Measurements from ENCODE around the gene BEGAIN. TPM values are rescaled to one million over a fixed set of nuclear protein-coding genes. Genes with fewer than 3 reads are reported as not detected.
A peak's percentile ranks its signal among the peaks of the same experiment; 100 is the strongest.

The BEGAIN gene
- total and polyA plus RNA-seq, 10 donors: 1.8 to 10.0 (median 5.6) TPM

DNA sequence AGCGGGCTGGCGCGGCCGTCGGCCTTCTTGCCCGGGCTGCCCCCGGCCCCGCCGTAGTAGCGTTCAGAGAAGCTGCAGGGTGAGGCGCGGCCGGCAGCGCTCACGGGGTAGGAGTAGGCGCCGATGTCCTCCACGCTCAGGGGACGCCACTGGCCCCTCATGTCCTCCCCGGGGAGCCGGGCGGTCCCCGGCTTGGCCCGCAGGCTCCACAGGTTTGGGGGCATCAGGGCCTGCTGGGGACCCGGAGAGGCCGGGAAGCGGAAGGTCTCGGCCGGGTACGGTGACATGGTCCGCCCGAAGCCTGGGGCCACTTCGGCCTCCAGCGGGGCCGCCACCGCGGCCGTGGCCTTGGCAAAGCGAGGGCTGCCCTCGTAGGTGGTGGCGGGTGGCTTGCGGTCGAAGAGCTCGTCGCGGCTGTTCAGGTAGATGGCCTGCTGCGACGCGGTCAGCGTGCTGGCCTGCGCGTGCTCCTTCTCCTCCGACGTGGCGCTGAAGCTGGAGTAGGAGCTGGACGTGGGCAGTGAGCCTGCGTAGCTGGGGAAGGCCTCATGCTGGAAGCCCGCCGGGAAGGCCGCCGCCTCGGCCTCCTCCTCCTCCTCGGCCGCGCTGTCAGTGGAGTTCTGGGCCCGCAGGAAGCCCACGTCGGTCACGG lies 48.7 kb downstream of the BEGAIN start:
- no peak overlapping the region for H3K4me3 ChIP-seq
- intact Hi-C loops (cut with DNase I; ENCODE audit: low total_unique reads): no loop called here
- no peaks in the 10 kb centered on the region for H3K9me3 ChIP-seq
- no peak overlapping the region for H3K27ac ChIP-seq
- peaks cover 3 to 21% (median 10%) of the 10 kb centered on the region in 6 donors for H3K4me1 ChIP-seq
- WGBS, 5 donors: 95 to 98% (median 96%) methylated on average over 30 to 69 of the region's 69 CpGs
- peaks cover 0 to 30% (median 0%) of the 10 kb centered on the region in 6 donors for H3K36me3 ChIP-seq
- DNase-seq: peak; percentile 75
- TF ChIP-seq POLR2A (IDR thresholded peaks at IDR 0.05) (no peak), POLR2AphosphoS5 (IDR thresholded peaks at IDR 0.05) (no peak)
- H3K27me3 ChIP-seq (replicated peaks in 1 of 7): no peaks in the 10 kb centered on the region

DNA sequence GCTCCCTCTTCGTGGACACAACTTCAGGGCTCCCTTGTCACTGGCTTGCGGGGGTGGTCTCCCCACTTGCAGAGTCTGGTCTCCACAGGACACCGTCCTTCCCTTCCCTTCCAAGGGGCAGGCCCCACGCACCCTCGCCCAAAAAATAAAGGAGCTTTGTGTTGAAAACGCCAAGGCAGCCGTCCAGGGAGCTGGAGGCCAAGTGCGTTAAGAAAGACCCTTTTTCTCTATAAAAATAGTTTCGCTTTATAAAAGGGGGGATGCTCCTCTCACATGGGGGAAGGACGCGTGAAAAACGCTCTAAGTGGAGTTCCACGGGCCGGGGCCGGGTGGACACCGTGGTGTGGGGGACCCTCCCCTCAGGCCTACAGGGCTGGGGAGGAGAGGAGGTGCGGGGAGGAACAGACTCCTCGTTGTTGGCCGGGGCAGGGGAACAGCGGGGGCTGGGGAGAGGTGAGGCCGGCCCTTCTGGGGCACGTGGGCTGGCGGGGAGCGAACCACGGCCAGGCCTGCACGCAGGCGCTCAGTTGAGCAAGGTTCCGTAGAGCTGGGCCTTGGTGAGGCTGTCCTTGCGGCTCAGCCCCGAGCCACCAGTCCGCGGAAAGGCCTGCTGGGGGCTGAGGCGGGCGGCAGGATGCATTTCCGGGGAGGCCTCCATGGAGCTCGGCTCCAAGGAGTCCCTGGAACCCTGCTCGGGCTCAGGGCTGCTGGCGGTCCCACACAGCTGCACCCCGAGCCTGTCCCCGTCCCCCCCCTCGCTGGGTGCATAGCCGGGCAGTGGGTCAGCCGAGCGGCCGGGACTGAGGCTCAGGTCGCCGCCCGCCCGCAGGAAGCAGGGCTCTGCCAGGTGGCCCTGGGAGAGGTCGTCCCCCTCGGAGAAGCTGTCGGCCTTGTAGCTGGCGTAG lies 49.5 kb downstream of the BEGAIN start:
- TF ChIP-seq POLR2A (IDR thresholded peaks at IDR 0.05) (no peak), CTCF (IDR thresholded peaks at IDR 0.05 in 8 of 11, conservative IDR thresholded peaks at IDR 0.05 in 3 of 11) (no peak), POLR2AphosphoS5 (IDR thresholded peaks at IDR 0.05) (no peak)
- DNase-seq: peak; percentile 64
- Histone ChIP-seq H3K9me3 (no peaks in the 10 kb centered on the region), H3K27me3 (replicated peaks in 1 of 7) (no peaks in the 10 kb centered on the region), H3K4me1 (peaks cover 3 to 29% (median 18%) of the 10 kb centered on the region in 6 donors), H3K36me3 (peaks cover 0 to 28% (median 0%) of the 10 kb centered on the region in 6 donors), H3K27ac (no peak overlapping the region), H3K4me3 (no peak overlapping the region)
- 87 to 94% (median 92%) methylated on average over 33 to 53 of the region's 53 CpGs for WGBS, 5 donors
- intact Hi-C loops (cut with DNase I; ENCODE audit: low total_unique reads): no loop called here

DNA sequence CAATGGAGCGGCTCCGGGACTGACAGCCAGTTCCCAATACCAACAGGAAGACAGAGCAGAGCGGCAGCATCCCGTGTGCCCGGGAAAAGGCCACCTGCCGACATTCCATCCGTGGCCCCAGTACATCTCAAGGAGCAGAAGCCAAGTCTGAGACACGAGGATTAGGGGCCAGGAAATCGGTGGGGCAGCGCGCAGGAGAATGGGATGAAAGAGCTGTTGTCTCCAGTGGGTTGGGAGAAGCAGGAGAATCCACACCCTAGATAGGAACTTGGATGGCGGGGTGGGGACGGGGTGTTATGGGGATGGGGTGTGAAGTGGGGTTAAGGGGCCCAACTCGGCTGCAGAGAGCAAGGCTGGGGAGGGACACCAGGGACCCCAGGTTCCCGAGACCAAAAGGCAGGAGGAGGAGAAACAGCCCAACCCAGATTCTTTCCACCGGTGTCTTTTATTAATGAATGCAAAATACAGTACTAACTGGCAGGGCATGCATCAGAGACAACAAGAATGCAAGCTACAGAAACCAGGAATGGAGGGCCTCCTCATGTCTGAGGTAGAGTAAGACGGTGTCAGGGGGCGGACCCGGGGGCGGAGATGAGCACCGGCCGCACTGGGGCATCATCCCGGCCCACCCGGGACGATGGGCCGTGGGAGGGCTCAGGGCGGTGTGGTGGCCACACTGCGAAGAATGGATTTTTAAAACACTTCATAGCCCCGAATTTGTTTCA lies 50.3 kb downstream of the BEGAIN start:
- H3K4me1 ChIP-seq: peaks cover 3 to 37% (median 21%) of the 10 kb centered on the region in 6 donors
- TF ChIP-seq POLR2A (IDR thresholded peaks at IDR 0.05): no peak
- TF ChIP-seq CTCF (IDR thresholded peaks at IDR 0.05 in 8 of 11, conservative IDR thresholded peaks at IDR 0.05 in 3 of 11): no peak
- H3K4me3 ChIP-seq: no peak overlapping the region
- no peaks in the 10 kb centered on the region for H3K27me3 ChIP-seq (replicated peaks in 1 of 7)
- intact Hi-C loops (cut with DNase I; ENCODE audit: low total_unique reads): no loop called here
- H3K36me3 ChIP-seq: peaks cover 0 to 28% (median 0%) of the 10 kb centered on the region in 6 donors
- peak; percentile 41 for DNase-seq
- WGBS, 5 donors: 88 to 94% (median 93%) methylated on average over 29 of the region's 29 CpGs
- no peak overlapping the region for H3K27ac ChIP-seq
- H3K9me3 ChIP-seq: no peaks in the 10 kb centered on the region

DNA sequence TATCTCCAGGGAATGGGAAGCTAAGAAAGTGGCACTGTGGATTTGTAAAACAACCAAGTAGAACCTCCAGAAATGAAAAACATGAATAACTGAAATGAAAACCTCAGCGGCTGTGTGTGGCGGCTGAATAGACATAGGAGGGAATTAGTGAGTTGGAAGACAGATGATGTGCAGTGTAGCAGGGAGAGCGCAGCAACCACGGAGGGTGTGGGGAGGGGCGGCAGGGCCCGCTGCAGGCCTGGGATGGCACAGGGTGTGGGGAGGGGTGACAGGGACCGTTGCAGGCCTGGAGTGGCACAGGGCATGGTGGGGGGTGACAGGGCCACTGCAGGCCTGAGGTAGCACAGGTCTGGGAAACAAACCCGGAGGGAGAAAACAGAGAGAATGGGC lies 51.1 kb downstream of the BEGAIN start:
- no peak for TF ChIP-seq POLR2AphosphoS5 (IDR thresholded peaks at IDR 0.05)
- TF ChIP-seq POLR2A (IDR thresholded peaks at IDR 0.05): no peak
- no peak for TF ChIP-seq CTCF (IDR thresholded peaks at IDR 0.05 in 8 of 11, conservative IDR thresholded peaks at IDR 0.05 in 3 of 11)
- DNase-seq: peak; percentile 58
- no peak overlapping the region for H3K4me3 ChIP-seq
- 68 to 77% (median 70%) methylated on average over 8 of the region's 8 CpGs for WGBS, 5 donors
- H3K27me3 ChIP-seq (replicated peaks in 1 of 7): no peaks in the 10 kb centered on the region
- H3K9me3 ChIP-seq: no peaks in the 10 kb centered on the region
- no peak overlapping the region for H3K27ac ChIP-seq
- peaks cover 3 to 43% (median 21%) of the 10 kb centered on the region in 6 donors for H3K4me1 ChIP-seq
- intact Hi-C loops (cut with DNase I; ENCODE audit: low total_unique reads): no loop called here
- H3K36me3 ChIP-seq: peaks cover 0 to 32% (median 0%) of the 10 kb centered on the region in 6 donors

Measured in spleen (tissue), 11 donors.